SK-N-SH treated with all-trans-retinoic acid at 6 μM for 48 hours (cell line): Measurements from ENCODE around the gene ILK.

Source experiments
- ATAC-seq: fragments of 200-7000 bp; cut with Tn5 transposase; 3 replicates; pipeline ENCODE4 v1.9.1; 2020; ENCODE audit warnings: mild to moderate bottlenecking, moderate library complexity
- ARNTL ChIP-seq: fragments of 450-650 bp; formaldehyde crosslinking; IDR thresholded peaks from 2 replicates; pipeline ENCODE4 v1.5.0; 2020; ENCODE audit warnings: low read depth, mild to moderate bottlenecking, moderate library complexity, borderline replicate concordance
- BACH2 ChIP-seq: fragments of 250-450 bp; sonication (Bioruptor Pico); IDR thresholded peaks from 2 replicates; pipeline ENCODE4 v1.9.0; 2021; ENCODE audit warnings: mild to moderate bottlenecking, borderline replicate concordance
- CSDC2 ChIP-seq: fragments of 250-450 bp; sonication (Bioruptor Pico); IDR thresholded peaks from 2 replicates; pipeline ENCODE4 v1.5.0; 2020; ENCODE audit warnings: mild to moderate bottlenecking, moderate library complexity
- ESRRG ChIP-seq: fragments of 250-450 bp; sonication (Bioruptor Pico); IDR thresholded peaks from 2 replicates; pipeline ENCODE4 v1.6.1; 2021; ENCODE audit warnings: mild to moderate bottlenecking
- GLIS3 ChIP-seq: fragments of 250-450 bp; sonication (Bioruptor Pico); IDR thresholded peaks from 2 replicates; pipeline ENCODE4 v1.5.0; 2020; ENCODE audit warnings: mild to moderate bottlenecking, moderate library complexity
- ISL1 ChIP-seq: fragments of 250-450 bp; sonication (Bioruptor Pico); IDR thresholded peaks from 2 replicates; pipeline ENCODE4 v2.1.2; 2022; ENCODE audit warnings: mild to moderate bottlenecking, moderate library complexity
- OSR1 ChIP-seq: fragments of 250-450 bp; sonication (Bioruptor Pico); IDR thresholded peaks from 2 replicates; pipeline ENCODE4 v1.8.0; 2022; ENCODE audit warnings: moderate library complexity, mild to moderate bottlenecking, inconsistent platforms
- PPARA ChIP-seq: fragments of 250-450 bp; sonication (Bioruptor Pico); IDR thresholded peaks from 2 replicates; pipeline ENCODE4 v1.5.0; 2020; ENCODE audit warnings: mild to moderate bottlenecking, borderline replicate concordance
- SNAI2 ChIP-seq: fragments of 250-450 bp; sonication (Bioruptor Pico); IDR thresholded peaks from 2 replicates; pipeline ENCODE4 v1.5.0; 2020; ENCODE audit warnings: mild to moderate bottlenecking, moderate library complexity
- TCF4 ChIP-seq: fragments of 250-450 bp; sonication (Bioruptor Pico); IDR thresholded peaks from 2 replicates; pipeline ENCODE4 v1.8.0; 2021; ENCODE audit warnings: mild to moderate bottlenecking, moderate library complexity, borderline replicate concordance
- TOX ChIP-seq: fragments of 250-450 bp; sonication (Bioruptor Pico); IDR thresholded peaks from 2 replicates; pipeline ENCODE4 v1.8.0; 2021; ENCODE audit warnings: mild to moderate bottlenecking, moderate library complexity, borderline replicate concordance
- TSHZ2 ChIP-seq: fragments of 250-450 bp; sonication (Bioruptor Pico); IDR thresholded peaks from 2 replicates; pipeline ENCODE4 v1.5.0; 2020; ENCODE audit warnings: mild to moderate bottlenecking, moderate library complexity
- ZC3H10 ChIP-seq: fragments of 250-450 bp; sonication (Bioruptor Pico); IDR thresholded peaks from 2 replicates; pipeline ENCODE4 v1.5.1; 2021; ENCODE audit warnings: mild to moderate bottlenecking, moderate library complexity
- ZFP3 ChIP-seq: fragments of 250-450 bp; sonication (Bioruptor Pico); IDR thresholded peaks from 2 replicates; pipeline ENCODE4 v1.5.0; 2020; ENCODE audit warnings: mild to moderate bottlenecking, moderate library complexity
- ZFP30 ChIP-seq: fragments of 450-650 bp; formaldehyde crosslinking; IDR thresholded peaks from 2 replicates; pipeline ENCODE4 v1.5.0; 2022; ENCODE audit warnings: mild to moderate bottlenecking, moderate library complexity
- ZNF70 ChIP-seq: fragments of 450-650 bp; formaldehyde crosslinking; IDR thresholded peaks from 2 replicates; pipeline ENCODE4 v1.5.0; 2020; ENCODE audit warnings: mild to moderate bottlenecking, moderate library complexity
- ZNF8 ChIP-seq: fragments of 450-650 bp; formaldehyde crosslinking; IDR thresholded peaks from 2 replicates; pipeline ENCODE4 v1.5.0; 2020; ENCODE audit warnings: mild to moderate bottlenecking, moderate library complexity
- TF ChIP-seq, protein P1 (sequence below): fragments of 250-450 bp; sonication (Bioruptor Pico); IDR thresholded peaks from 2 replicates; pipeline ENCODE4 v1.8.0; 2020; ENCODE audit warnings: mild to moderate bottlenecking, moderate library complexity, borderline replicate concordance
- TF ChIP-seq, protein P2 (sequence below): fragments of 250-450 bp; sonication (Bioruptor Pico); IDR thresholded peaks from 2 replicates; pipeline ENCODE4 v1.5.1; 2020; ENCODE audit warnings: low read depth, mild to moderate bottlenecking, moderate library complexity
- TF ChIP-seq, protein P3 (sequence below): fragments of 250-450 bp; sonication (Bioruptor Pico); IDR thresholded peaks from 2 replicates; pipeline ENCODE4 v1.8.0; 2021; ENCODE audit warnings: low read depth, mild to moderate bottlenecking, moderate library complexity, borderline replicate concordance

ILK gene

DNA sequence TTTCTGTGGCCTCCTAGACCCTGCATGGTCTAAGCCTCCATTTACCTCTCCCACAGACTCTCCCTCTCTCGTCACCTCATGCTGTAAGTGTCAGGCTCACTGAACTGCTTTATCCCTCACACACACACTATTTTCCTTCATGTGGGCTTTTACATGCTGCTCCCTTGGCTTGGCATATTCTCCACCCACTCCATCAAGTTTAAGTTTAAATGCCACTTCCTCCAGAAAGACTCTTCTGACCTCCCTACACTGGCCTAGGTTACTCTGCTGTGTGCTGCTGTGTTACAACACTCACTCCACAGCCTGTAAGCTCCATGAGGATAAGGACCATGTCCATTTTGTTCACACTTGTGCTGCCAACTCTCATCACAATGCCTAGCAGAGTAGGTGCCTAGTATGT, 49.5 kb downstream of the ILK start:
- no peak for TF ChIP-seq ZNF70 (CRISPR knock-in tag)
- TF ChIP-seq OSR1 (CRISPR knock-in tag), result no peak
- no peak for TF ChIP-seq PPARA (CRISPR knock-in tag)
- no peak for TF ChIP-seq TOX (CRISPR knock-in tag)
- no peak for TF ChIP-seq GLIS3
- TF ChIP-seq, all 23 proteins: peak for 0
- no peak for ATAC-seq

DNA sequence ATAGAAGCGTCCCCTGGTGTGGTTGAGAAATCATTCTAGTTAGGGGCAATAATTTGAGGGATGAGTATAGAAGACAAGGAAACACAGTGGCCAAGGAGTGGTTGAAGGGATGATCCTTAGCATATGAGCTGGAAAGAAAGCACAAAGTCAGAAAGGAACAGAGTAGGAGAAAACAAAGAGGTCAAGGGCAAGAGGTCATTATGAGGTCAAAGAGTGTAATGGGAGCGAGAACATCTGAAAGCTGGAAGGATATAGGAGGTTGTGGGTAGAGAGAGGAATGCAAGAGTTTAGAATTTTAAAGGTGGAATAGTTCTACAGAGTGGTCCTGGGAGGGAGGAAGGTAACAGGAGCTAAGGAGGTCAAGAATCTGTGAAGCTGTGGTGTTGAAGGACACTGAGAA, 50.1 kb downstream of the ILK start:
- TF ChIP-seq TCF4 (CRISPR knock-in tag), result no peak
- TF ChIP-seq ZC3H10 (CRISPR knock-in tag), result no peak
- TF ChIP-seq TOX (CRISPR knock-in tag), result no peak
- no peak for TF ChIP-seq ISL1
- TF ChIP-seq, protein P1, sequence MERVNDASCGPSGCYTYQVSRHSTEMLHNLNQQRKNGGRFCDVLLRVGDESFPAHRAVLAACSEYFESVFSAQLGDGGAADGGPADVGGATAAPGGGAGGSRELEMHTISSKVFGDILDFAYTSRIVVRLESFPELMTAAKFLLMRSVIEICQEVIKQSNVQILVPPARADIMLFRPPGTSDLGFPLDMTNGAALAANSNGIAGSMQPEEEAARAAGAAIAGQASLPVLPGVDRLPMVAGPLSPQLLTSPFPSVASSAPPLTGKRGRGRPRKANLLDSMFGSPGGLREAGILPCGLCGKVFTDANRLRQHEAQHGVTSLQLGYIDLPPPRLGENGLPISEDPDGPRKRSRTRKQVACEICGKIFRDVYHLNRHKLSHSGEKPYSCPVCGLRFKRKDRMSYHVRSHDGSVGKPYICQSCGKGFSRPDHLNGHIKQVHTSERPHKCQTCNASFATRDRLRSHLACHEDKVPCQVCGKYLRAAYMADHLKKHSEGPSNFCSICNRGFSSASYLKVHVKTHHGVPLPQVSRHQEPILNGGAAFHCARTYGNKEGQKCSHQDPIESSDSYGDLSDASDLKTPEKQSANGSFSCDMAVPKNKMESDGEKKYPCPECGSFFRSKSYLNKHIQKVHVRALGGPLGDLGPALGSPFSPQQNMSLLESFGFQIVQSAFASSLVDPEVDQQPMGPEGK (CRISPR knock-in tag), result no peak
- no peak for TF ChIP-seq GLIS3
- no peak for TF ChIP-seq ZFP3
- no peak for TF ChIP-seq ZNF8 (CRISPR knock-in tag)
- no peak for TF ChIP-seq CSDC2 (CRISPR knock-in tag)
- TF ChIP-seq ZNF70 (CRISPR knock-in tag), result no peak
- no peak for ATAC-seq

DNA sequence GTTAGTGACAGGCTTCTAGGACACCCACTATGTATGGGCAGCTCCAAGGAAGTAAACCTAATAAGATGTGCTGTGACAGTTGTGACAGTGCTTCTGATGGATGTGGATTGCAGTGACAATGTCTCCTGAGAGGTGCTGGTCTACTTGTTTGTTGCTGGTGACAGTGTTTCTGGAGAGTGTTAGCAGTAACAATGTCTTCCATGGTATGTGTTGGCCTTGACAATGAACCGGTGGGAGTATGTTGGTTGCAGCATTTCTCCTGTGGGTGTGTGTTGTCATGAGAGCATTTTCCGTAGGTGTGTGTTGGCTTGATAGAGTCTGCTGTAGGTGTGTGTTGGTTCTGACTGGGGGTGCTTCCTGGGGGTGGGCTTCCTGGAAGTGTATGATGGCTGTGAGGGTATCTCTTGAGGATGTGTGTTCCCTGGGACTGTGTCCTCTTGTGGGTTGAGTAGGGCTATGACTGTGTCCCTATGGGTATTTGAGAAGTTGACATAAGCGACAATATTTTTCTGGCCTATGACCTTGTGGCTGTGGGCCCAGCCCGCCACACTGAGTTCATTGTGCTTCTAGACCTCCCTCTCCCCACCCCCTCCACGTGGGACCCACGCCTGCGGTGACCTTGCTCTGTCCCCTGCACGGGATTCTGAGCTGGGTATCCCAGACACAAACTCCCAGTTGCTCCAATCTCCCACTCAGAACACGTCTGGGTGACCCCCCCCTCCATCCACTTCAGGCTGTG, 50.9 kb downstream of the ILK start:
- TF ChIP-seq ESRRG (no peak), ZFP30 (CRISPR knock-in tag) (no peak), ZC3H10 (CRISPR knock-in tag) (no peak), PPARA (CRISPR knock-in tag) (no peak), ISL1 (no peak), TSHZ2 (no peak), BACH2 (CRISPR knock-in tag) (no peak), ARNTL (CRISPR knock-in tag) (no peak), OSR1 (CRISPR knock-in tag) (no peak), SNAI2 (CRISPR knock-in tag) (no peak), ZNF8 (CRISPR knock-in tag) (no peak), CSDC2 (CRISPR knock-in tag) (no peak)
- TF ChIP-seq, protein P2, sequence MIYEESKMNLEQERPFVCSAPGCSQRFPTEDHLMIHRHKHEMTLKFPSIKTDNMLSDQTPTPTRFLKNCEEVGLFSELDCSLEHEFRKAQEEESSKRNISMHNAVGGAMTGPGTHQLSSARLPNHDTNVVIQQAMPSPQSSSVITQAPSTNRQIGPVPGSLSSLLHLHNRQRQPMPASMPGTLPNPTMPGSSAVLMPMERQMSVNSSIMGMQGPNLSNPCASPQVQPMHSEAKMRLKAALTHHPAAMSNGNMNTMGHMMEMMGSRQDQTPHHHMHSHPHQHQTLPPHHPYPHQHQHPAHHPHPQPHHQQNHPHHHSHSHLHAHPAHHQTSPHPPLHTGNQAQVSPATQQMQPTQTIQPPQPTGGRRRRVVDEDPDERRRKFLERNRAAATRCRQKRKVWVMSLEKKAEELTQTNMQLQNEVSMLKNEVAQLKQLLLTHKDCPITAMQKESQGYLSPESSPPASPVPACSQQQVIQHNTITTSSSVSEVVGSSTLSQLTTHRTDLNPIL (CRISPR knock-in tag), result no peak
- TF ChIP-seq, protein P3, sequence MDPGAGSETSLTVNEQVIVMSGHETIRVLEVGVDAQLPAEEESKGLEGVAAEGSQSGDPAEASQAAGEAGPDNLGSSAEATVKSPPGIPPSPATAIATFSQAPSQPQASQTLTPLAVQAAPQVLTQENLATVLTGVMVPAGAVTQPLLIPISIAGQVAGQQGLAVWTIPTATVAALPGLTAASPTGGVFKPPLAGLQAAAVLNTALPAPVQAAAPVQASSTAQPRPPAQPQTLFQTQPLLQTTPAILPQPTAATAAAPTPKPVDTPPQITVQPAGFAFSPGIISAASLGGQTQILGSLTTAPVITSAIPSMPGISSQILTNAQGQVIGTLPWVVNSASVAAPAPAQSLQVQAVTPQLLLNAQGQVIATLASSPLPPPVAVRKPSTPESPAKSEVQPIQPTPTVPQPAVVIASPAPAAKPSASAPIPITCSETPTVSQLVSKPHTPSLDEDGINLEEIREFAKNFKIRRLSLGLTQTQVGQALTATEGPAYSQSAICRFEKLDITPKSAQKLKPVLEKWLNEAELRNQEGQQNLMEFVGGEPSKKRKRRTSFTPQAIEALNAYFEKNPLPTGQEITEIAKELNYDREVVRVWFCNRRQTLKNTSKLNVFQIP (CRISPR knock-in tag), result no peak
- no peak for ATAC-seq
